D341Med (cell line): ENCODE results near the gene TBC1D22A.
"Not testable (repeated sequence)": the region's sequence is repeated elsewhere in the genome, so short reads cannot be mapped to it uniquely, and the experiment has no call there.

Experiments
- DNase-seq: peaks from one replicate; pipeline ENCODE4 v3.0.0; 2012; ENCODE audit warnings: low spot score

The TBC1D22A gene

GRCh38 chr22:47139790-47140119, 377.3 kb downstream of the TBC1D22A start:
- DNase-seq = no peak

GRCh38 chr22:47140975-47141374, 378.5 kb downstream of the TBC1D22A start:
- DNase-seq = not testable (repeated sequence)

GRCh38 chr22:47142427-47143046, 380.1 kb downstream of the TBC1D22A start:
- no peak for DNase-seq

- DNase-seq = no peak
Measured at GRCh38 chr22:47143249-47143938, 380.9 kb downstream of the TBC1D22A start.

- no peak for DNase-seq
Measured at GRCh38 chr22:47144076-47144765, 381.8 kb downstream of the TBC1D22A start.

GRCh38 chr22:47144791-47145425, 382.5 kb downstream of the TBC1D22A start:
- no peak for DNase-seq

GRCh38 chr22:47145883-47146282, 383.4 kb downstream of the TBC1D22A start:
- no peak for DNase-seq

- no peak for DNase-seq
Measured at GRCh38 chr22:47146391-47146790, 383.9 kb downstream of the TBC1D22A start.

- no peak for DNase-seq
Measured at GRCh38 chr22:47146941-47147340, 384.5 kb downstream of the TBC1D22A start.

GRCh38 chr22:47147572-47147971, 385.1 kb downstream of the TBC1D22A start:
- DNase-seq = no peak

- DNase-seq = no peak
Measured at GRCh38 chr22:47148510-47148909, 386.1 kb downstream of the TBC1D22A start.

GRCh38 chr22:47148956-47149728, 386.7 kb downstream of the TBC1D22A start:
- no peak for DNase-seq

- no peak for DNase-seq
Measured at GRCh38 chr22:47149976-47150375, 387.5 kb downstream of the TBC1D22A start.

- DNase-seq = no peak
Measured at GRCh38 chr22:47150426-47150825, 388.0 kb downstream of the TBC1D22A start.

- no peak for DNase-seq
Measured at GRCh38 chr22:47151064-47151463, 388.6 kb downstream of the TBC1D22A start.

- no peak for DNase-seq
Measured at GRCh38 chr22:47151490-47151889, 389.0 kb downstream of the TBC1D22A start.

- no peak for DNase-seq
Measured at GRCh38 chr22:47152236-47152635, 389.8 kb downstream of the TBC1D22A start.

- DNase-seq = no peak
Measured at GRCh38 chr22:47152938-47153337, 390.5 kb downstream of the TBC1D22A start.

GRCh38 chr22:47153854-47154525, 391.5 kb downstream of the TBC1D22A start:
- DNase-seq = no peak

- DNase-seq = no peak
Measured at GRCh38 chr22:47154621-47155081, 392.2 kb downstream of the TBC1D22A start.

- DNase-seq = no peak
Measured at GRCh38 chr22:47155131-47155885, 392.9 kb downstream of the TBC1D22A start.
